Measurements from ENCODE around the gene BZW2. TPM values are rescaled to one million over a fixed set of nuclear protein-coding genes. Genes with fewer than 3 reads are reported as not detected.

Gene BZW2
- total and polyA plus RNA-seq, 2 of the 13 experiments (the other 11 are each of a cell fraction or from before 2014, with no cell fraction given) = 21.8 to 95.2 TPM

DNA sequence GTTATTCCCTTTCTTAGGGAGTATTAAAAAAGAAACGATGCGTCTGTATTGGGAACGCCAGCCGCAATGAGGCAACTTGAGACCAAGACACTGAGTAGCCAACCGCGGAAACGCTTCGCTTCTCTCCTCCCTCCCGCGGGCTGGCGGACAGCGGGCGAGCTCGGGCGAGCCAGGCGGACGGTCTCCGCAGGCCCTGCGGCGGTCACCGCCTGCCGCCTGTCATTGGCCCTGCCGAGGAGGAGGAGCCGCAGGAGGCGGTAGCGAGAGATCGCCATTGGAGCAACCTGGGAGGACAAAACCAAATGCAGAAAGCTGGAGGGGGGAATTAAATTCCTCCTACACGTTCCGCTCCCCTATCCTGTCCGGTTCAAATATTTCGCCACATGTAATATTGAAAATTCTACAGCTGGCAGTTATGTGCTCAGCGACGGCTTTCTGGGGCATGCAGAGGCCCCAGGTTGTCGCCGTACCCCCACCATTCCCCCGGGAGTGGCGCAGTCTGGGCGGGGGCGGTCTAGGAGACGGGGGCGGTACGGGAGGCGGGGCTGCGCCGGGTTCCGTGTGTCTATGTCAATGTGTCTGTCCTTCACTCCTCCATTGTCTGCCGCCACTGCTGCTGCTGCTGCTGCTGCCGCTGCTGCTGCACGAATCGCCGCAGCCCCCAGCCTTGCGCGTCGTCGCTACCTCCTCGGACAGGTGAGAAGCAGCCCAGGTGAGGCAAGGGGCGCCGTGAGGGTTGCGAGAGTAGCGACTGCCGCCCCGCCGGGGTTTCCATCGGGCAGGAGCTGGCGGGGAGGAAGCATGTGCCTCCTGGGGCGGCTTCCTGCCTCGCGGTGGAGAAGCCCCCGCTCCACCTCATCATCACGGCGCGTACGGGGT, at the start of gene BZW2, which contains the start of gene ANKMY2 (continued):
- TF ChIP-seq, protein P1, sequence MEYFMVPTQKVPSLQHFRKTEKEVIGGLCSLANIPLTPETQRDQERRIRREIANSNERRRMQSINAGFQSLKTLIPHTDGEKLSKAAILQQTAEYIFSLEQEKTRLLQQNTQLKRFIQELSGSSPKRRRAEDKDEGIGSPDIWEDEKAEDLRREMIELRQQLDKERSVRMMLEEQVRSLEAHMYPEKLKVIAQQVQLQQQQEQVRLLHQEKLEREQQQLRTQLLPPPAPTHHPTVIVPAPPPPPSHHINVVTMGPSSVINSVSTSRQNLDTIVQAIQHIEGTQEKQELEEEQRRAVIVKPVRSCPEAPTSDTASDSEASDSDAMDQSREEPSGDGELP (IDR thresholded peaks at IDR 0.05; ENCODE audit: borderline replicate concordance, low read depth) = no peak; the same call in 1 of the 2 replicates
- peak; percentile 60 for TF ChIP-seq ARNT2 (CRISPR knock-in tag; IDR thresholded peaks at IDR 0.05; ENCODE audit: low read depth)
- TF ChIP-seq ZNF674 (CRISPR knock-in tag; IDR thresholded peaks at IDR 0.05; ENCODE audit: low read depth) = no peak
- no peak; the same call in 1 of the 2 replicates for TF ChIP-seq ZNF367 (CRISPR knock-in tag; IDR thresholded peaks at IDR 0.05; ENCODE audit: borderline replicate concordance)
- TF ChIP-seq MTF1 (CRISPR knock-in tag; IDR thresholded peaks at IDR 0.05) = no peak
- 0 out of 2 replicates have a peak, but pooled peaks have one; percentile 21 for TF ChIP-seq ZNF17 (CRISPR knock-in tag; IDR thresholded peaks at IDR 0.05)
- TF ChIP-seq, protein P2, sequence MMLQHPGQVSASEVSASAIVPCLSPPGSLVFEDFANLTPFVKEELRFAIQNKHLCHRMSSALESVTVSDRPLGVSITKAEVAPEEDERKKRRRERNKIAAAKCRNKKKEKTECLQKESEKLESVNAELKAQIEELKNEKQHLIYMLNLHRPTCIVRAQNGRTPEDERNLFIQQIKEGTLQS (CRISPR knock-in tag; IDR thresholded peaks at IDR 0.05) = no peak
- 0 out of 2 replicates have a peak, but pooled peaks have one; percentile 91 for TF ChIP-seq GTF2F1 (IDR thresholded peaks at IDR 0.05; ENCODE audit: low read length)
- peak; percentile 29; the same call in 1 of the 2 replicates for TF ChIP-seq ZNF792 (CRISPR knock-in tag; IDR thresholded peaks at IDR 0.05)
- peak; percentile 55 for TF ChIP-seq PTBP1 (IDR thresholded peaks at IDR 0.05; ENCODE audit: low read depth, low read length, poor library complexity, severe bottlenecking)
- peak; percentile 67; the same call in 1 of the 2 replicates for TF ChIP-seq JUN (CRISPR knock-in tag; IDR thresholded peaks at IDR 0.05)
- TF ChIP-seq RELA (CRISPR knock-in tag; IDR thresholded peaks at IDR 0.05) = no peak
- TF ChIP-seq, protein P3, sequence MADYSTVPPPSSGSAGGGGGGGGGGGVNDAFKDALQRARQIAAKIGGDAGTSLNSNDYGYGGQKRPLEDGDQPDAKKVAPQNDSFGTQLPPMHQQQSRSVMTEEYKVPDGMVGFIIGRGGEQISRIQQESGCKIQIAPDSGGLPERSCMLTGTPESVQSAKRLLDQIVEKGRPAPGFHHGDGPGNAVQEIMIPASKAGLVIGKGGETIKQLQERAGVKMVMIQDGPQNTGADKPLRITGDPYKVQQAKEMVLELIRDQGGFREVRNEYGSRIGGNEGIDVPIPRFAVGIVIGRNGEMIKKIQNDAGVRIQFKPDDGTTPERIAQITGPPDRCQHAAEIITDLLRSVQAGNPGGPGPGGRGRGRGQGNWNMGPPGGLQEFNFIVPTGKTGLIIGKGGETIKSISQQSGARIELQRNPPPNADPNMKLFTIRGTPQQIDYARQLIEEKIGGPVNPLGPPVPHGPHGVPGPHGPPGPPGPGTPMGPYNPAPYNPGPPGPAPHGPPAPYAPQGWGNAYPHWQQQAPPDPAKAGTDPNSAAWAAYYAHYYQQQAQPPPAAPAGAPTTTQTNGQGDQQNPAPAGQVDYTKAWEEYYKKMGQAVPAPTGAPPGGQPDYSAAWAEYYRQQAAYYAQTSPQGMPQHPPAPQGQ (CRISPR knock-in tag; IDR thresholded peaks at IDR 0.05; ENCODE audit: borderline replicate concordance) = no peak
- no peak for TF ChIP-seq NBN (conservative IDR thresholded peaks at IDR 0.05)
- TF ChIP-seq SMAD9 (CRISPR knock-in tag; IDR thresholded peaks at IDR 0.05) = no peak
- TF ChIP-seq AGO2 (optimal IDR thresholded peaks at IDR 0.05; ENCODE audit: low read depth, low read length) = no peak
- TF ChIP-seq, protein P4, sequence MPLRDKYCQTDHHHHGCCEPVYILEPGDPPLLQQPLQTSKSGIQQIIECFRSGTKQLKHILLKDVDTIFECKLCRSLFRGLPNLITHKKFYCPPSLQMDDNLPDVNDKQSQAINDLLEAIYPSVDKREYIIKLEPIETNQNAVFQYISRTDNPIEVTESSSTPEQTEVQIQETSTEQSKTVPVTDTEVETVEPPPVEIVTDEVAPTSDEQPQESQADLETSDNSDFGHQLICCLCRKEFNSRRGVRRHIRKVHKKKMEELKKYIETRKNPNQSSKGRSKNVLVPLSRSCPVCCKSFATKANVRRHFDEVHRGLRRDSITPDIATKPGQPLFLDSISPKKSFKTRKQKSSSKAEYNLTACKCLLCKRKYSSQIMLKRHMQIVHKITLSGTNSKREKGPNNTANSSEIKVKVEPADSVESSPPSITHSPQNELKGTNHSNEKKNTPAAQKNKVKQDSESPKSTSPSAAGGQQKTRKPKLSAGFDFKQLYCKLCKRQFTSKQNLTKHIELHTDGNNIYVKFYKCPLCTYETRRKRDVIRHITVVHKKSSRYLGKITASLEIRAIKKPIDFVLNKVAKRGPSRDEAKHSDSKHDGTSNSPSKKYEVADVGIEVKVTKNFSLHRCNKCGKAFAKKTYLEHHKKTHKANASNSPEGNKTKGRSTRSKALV (CRISPR knock-in tag; IDR thresholded peaks at IDR 0.05) = no peak
- TF ChIP-seq ZNF235 (CRISPR knock-in tag; IDR thresholded peaks at IDR 0.05; ENCODE audit: borderline replicate concordance) = no peak
- 0 out of 2 replicates have a peak, but pooled peaks have one; percentile 66 for TF ChIP-seq CAMTA2 (CRISPR knock-in tag; IDR thresholded peaks at IDR 0.05; ENCODE audit: borderline replicate concordance)
- peak; percentile 57 for TF ChIP-seq ELF1 (CRISPR knock-in tag; IDR thresholded peaks at IDR 0.05)
- TF ChIP-seq, protein P5, sequence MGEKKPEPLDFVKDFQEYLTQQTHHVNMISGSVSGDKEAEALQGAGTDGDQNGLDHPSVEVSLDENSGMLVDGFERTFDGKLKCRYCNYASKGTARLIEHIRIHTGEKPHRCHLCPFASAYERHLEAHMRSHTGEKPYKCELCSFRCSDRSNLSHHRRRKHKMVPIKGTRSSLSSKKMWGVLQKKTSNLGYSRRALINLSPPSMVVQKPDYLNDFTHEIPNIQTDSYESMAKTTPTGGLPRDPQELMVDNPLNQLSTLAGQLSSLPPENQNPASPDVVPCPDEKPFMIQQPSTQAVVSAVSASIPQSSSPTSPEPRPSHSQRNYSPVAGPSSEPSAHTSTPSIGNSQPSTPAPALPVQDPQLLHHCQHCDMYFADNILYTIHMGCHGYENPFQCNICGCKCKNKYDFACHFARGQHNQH (CRISPR knock-in tag; IDR thresholded peaks at IDR 0.05) = peak; percentile 84
- TF ChIP-seq FLYWCH1 (CRISPR knock-in tag; IDR thresholded peaks at IDR 0.05) = no peak
- no peak for TF ChIP-seq ZNF672 (CRISPR knock-in tag; IDR thresholded peaks at IDR 0.05)
- no peak for TF ChIP-seq ZNF570 (CRISPR knock-in tag; IDR thresholded peaks at IDR 0.05; ENCODE audit: borderline replicate concordance)
